Activated gamma-delta T cell treated with Interleukin-2 at 50 U/mL for 16 hours (primary cell): ENCODE measurements around the gene ANKZF1.
A peak's percentile ranks its signal among the peaks of the same experiment; 100 is the strongest.

Experiments
- DNase-seq: peaks from one replicate; pipeline ENCODE4 v3.0.0-alpha.2; 2020

ANKZF1 gene

DNA sequence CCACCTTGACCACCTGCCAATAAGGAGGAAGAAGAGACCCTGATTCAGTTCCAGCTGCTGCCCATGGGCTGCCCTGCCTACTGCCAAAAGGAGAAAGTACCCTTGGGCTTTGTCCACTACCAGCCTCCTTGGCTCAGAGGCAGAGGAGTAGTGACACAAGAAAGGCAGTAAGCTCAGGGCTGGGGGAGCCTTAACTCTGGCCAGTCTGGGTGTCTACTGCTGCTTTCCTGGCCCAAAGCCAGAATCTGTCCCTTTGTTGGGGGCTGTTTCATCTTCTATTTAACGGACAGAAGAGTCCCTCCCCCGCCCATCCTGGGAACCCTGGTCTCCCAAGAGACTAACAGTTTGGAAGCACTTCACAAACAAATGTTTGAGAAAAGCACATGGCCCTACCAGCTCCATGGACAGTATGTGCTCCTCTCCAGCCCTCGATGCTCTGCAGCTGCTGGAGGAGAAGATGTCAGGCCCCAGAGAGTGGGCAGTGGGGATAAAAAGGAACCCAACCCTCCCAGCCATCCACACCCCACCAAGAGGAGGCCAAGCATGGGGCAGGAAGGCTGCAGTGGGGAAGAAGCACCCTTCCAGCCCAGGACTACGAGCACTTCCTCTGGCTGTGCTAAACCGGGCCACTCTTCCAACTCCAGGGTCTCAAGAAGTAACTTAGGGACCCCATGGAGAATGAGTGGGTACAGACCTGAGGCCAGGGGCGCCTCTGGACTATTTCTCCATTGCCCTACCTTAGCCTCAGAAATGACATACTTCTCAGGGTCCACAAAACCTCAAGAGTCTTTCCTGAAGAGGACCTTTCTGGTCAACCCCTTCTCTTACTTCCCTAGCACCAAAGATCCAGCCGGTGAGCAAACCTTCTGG is 1.3 kb upstream of the ANKZF1 start:
- no peak for DNase-seq

- no peak for DNase-seq
These were observed 698 bp upstream of the ANKZF1 start for GRCh38 chr2:219228911-219229304.

GRCh38 chr2:219230059-219230540 is 494 bp downstream of the ANKZF1 start:
- no peak for DNase-seq

DNA sequence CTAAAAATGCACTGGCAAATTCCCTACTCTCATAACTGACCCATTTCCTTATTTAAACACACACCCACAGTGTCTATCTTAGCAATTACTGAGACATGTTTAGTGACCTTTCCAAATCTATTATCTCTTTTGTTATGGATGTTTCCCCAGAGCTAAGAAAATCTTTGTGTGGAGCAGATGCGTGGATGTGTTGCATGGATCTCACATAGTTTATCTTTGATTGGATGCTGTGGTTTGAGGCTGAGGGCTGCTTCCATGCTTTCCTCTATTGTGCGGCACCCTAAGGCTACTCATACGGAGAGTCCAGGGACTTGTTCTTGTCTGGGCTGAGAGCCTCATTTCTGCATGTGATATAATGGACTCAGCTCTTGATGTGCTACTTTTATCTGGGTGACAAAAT is 4.7 kb downstream of the ANKZF1 start:
- DNase-seq, result no peak

DNA sequence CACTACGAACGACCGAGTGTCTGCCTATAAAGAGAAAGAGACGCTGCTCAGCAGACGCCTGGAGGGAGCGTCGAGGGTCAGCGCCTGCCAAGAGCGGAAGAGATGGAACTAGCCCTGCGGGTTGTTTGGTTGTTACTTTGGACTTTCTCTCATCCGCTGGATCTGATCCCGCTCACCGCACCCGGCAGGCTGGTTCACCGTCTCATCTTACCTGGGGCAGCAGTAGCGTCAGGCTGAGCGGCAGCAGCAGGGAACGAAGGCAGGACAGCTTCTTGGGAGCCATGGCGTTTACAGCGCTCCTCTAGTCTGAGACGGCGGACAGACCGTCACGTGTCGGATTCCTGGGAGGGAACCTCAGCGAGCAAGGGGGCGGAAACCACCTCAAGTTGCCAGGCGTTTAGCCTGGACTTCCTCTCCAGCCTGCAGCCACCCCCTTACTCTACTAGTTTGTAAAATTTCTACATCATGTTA is 13.7 kb downstream of the ANKZF1 start:
- no peak for DNase-seq

DNA sequence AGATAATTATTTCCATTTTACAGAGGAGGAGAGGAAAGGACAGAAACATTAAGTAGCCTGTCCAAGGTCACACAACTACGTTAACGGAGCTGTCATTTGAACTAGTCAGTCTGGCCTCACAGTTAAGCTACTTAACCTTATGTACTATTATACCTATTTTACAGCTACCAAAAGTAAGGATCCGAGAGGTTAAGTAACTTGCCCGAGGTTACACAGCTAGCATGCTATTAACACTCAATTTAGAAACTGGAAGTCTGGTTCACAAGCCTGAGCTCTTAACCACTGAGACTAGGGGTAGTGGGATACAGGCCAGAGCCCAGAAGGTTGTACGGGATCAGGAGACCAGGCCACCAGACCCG is 15.2 kb downstream of the ANKZF1 start:
- DNase-seq, result no peak

DNA sequence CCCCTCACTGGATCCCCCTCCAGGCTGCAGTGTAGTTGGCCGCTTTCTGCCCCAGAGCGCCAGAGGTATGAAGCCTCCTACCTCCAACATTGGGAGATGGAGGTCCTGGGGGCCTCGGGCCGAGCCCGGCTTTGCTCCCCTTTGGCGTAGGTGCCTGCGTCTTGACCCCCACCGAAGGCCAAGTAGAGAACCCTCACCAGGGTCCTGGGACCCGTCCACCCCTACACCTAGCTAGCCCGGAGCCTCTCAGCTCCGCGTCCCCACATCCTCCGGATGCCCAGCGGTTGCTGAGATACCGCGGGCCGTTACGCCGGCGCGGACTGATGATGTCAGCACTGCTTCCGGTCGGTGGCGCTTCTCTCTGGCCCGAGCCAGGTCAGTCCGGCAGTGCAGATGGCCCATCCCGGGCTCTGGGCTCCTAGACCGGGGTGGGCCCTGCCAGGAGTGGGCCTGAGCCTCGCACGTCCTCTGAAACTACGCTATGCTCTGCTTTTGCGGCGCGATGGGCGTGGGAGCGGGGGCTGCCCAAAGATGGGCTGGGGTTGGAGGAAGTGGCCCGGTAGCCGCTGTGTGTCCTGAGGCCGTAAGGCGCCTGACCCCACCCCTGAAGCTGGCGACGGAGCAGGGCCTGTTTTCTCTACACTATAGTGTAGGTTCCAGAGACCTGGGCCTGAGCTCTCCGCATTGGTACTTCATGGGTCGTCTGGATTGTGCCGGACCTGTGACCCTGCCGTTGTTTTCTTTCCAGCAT is 15.7 kb downstream of the ANKZF1 start, which contains the start of the genes GLB1L and STK16:
Gene GLB1L (minus strand): TSS at position 297 of the 751 bp plus-strand sequence. CDS start 1,871 bp downstream, outside the sequence.
Gene STK16 (plus strand): TSS at position 332 of the 751 bp plus-strand sequence. CDS start 521 bp downstream, outside the sequence.
- peak; percentile 89 for DNase-seq

DNA sequence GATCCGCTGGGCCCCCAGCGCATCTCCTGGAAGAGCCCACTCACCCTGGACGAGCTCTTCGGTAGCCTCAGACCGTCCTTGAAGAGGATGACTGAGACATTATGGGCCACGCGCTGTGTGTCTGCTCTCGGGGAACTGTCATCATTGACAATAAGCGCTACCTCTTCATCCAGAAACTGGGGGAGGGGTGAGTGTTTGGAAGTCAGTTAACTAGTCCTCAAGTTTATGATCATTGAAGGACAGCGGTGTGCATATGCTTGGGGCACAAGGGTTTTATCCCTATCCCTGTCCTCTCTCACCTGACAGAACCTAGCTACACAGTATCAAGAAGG is 16.3 kb downstream of the ANKZF1 start:
- DNase-seq, result no peak

GRCh38 chr2:219246559-219246958 is 17.0 kb downstream of the ANKZF1 start:
- DNase-seq, result no peak

DNA sequence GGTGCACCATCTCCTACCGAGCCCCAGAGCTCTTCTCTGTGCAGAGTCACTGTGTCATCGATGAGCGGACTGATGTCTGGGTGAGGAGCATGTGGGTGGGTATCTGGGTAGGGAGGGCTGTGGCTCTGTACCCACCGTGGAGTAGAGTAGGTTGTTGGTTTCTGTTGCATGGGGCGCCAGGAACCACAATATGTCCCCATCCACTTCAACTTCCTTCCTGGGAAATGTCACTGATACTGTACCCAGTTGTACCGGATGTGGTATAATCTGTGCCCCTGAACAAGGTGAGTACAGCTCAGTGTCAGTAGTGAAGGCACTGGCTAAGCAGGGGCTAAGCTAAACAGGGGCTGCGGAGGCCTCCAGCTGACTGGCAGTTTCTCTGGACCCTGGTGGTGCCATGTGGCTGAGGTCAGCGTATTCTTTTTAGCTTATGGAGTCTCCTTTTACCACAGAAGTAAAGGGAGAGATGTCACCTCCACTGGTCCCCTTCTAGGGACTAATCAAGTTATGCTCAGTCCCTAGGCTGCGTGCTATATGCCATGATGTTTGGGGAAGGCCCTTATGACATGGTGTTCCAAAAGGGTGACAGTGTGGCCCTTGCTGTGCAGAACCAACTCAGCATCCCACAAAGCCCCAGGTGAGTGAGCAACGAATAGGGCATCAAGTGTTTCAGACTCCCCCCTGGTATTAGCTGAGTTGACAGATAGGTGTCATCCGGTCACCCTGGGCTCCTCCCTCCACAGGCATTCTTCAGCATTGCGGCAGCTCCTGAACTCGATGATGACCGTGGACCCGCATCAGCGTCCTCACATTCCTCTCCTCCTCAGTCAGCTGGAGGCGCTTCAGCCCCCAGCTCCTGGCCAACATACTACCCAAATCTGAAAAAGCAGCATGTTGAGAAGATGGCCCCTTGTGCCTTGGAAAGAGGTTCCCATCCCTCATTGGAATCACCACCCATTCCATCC is 18.4 kb downstream of the ANKZF1 start:
- peak; percentile 65 for DNase-seq

DNA sequence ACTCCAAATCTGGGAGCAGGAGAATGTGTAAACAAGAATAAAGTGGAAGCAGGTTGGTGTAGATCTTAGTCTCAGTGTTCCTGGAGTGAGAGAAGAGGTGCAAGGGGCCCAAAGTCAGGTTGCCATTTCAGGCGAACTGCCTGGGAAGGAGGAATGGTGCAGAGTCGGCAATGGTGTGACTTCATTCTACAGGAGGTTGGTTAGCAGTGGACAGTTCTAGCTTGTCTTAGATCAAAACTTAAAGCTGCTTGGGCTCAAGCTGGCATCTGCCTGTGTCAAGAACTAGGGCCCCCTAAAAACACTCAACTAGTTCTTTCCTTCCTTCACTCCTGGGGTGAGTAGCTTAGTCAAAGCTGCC is 19.2 kb downstream of the ANKZF1 start:
- DNase-seq, result no peak

DNA sequence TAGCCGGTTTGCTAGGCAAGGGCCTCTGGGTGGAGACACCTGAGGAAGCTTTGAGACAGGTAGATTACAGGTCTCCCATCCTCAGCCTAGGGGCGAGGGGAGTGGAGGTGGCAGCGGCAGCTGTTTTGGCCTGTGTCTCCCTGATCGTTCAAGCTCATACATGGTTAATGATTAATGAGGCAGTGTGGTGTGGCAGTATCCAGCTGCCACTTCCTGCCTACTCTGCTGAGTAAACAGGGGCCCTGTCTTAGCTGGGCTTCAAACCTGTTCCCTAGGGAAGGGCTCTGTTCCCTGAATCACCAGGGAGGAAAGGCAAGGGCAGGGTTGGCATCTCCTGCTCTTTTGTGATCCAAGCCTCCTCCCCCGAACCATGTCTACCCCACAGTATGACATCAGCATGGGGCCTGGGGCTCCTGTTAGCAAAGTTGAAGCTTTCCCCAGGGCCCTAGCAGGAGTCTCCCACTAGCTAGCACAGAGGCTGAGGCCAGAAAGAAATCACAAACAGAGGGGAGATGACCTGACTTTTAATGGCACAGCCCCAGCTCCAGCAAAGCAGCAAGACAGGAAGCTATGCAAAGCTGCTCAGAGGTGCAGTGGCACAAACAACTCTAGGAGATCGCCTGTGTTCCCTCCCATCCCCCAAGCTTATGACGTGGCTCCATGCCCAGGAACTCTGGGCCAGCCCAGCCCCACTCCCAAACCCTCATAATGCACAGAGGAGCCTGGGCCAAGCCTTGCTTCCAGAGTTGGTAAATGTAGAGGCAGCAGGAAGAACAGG is 19.8 kb downstream of the ANKZF1 start:
- DNase-seq, result peak; percentile 49

- no peak for DNase-seq
These were observed 20.6 kb downstream of the ANKZF1 start for GRCh38 chr2:219250049-219250781.

DNA sequence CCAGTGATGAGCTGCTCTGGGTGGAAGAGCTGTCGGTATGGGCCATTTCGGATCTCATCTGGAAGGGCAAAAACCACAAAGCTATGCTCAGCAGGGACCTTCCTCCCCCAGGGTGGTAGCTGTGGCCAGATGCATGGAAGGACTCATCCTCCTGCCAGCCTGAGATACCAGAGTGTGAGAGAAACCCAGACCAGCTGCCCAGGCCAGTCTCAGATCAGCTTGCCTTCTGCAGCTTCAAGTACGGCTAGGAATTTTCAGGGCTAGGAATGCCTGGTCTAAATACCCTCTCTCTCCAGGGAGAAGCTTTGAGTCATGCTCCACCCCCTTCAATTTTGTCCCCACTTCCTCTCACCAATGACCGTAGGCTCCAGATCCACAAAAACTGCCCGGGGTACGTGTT is 22.1 kb downstream of the ANKZF1 start:
- no peak for DNase-seq

DNA sequence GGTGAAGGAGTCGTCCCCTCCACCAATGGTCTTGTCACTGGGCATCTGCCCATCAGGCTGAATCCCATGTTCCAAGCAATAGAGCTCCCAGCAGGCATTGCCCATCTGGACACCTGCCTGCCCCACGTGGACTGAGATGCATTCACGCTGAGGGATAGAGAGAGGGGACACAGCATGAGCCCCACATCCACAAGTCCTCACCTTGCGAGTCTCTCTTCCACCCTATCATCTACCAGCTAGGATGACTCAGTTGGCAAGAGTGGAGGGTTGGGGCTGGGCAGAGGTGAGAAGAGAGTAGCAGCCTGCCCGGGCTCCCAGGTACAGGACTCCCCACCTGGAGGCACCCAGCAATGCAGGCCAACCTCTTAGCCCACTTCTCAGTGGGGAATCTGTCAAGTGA is 22.5 kb downstream of the ANKZF1 start:
- peak; percentile 31 for DNase-seq

DNA sequence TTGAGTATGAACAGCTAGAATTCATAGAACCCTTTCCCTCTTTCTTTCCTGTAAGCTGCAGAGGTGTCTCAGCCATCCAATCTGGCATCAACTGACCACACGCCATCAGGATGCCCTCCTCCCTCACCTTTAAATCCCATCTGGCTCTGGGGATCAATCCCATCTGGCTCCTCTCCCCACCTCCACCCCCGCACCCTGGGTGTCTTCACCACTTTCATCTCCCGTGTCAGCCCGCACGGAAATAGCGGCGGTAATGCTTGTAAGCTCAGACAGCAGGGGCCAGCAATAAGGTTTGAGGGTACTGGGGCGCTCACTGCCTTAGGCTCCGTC is 22.9 kb downstream of the ANKZF1 start:
- DNase-seq, result no peak

GRCh38 chr2:219252900-219253752 is 23.5 kb downstream of the ANKZF1 start, which contains the start of gene TUBA4B:
Gene TUBA4B (plus strand): TSS chr2:219253243. CDS start chr2:219253408, 165 bp downstream.
- DNase-seq, result peak; percentile 31

DNA sequence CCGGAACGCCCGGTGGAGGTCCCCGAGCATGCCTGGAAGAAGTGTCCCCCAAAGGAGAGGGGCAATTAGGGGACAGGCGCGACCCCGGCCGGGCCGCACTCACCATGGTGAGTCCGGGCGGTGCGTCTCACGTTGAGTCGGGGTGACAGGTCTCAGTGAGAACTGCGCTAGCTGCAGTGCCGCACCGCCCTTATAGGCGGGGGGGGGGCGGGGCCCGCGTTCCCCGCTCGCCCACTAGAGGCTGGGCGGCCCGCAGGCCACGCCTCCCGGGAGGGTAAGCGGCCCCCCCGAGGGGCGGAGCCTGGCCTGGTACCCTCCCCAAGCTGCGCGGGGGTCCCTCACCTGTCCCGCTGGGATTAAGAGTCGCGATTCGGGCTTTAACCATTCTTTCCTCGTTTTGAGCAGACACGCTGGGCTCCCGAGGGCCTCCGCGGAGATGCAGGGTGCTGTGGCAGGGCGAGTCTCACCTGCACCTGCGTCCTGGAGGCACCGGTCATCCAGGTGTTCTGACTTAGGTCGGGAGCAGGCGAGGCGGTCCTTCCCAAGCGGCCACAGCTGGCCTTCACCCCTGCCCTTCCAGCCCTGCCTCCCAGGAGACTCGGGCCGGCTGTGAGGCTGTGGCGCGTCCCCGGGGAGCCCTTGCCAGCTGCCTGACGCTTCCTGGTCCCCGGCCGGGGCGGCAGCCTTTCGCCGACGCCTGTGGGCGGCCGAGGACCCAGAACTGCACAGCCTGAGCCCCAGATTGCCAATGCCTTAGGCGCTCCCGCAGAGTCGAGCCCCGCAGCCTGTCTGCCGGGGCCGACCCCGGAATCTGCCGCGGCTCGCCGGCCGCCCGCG is 24.4 kb downstream of the ANKZF1 start, which contains the start of gene TUBA4A:
Gene TUBA4A (minus strand): TSS at position 166 of the 837 bp plus-strand sequence. CDS start 60 bp downstream, at position 106.
- peak; percentile 89 for DNase-seq

DNA sequence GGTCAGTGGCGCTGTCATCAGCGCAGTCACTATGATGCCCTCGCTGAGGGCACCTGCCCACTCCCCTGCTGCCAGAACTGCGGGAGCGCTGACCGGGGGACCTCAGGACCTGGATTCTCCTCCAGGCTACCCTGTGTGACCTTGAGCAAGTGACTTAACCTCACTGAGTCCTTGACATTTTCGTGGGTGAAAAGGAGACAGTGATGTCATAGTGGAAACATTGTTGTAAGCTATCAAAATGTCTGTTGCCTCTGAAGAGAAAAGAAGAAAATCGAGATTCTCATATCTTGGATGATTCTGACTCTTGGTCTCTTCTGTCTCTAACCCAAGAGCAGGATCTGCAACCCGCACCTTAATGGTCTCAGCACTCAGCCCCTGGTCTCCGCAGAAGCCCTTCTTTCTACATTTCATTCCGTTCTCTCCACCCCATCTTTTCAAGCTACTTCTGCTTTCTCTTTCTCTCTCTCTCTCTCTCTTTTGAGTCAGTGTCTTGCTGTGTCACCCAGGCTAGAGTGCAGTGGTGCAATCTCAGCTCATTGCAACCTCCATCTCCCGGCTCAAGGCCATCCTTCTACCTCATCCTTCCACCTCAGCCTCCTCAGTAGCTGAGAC is 25.1 kb downstream of the ANKZF1 start:
- DNase-seq, result no peak
